IPS-NIHi11 (cell line): Measurements from ENCODE around the gene CNIH2.

Source experiments
- DNase-seq: peaks from one replicate; pipeline ENCODE4 v3.0.0; 2012; ENCODE audit warnings: mixed read lengths, low spot score

Gene CNIH2

DNA sequence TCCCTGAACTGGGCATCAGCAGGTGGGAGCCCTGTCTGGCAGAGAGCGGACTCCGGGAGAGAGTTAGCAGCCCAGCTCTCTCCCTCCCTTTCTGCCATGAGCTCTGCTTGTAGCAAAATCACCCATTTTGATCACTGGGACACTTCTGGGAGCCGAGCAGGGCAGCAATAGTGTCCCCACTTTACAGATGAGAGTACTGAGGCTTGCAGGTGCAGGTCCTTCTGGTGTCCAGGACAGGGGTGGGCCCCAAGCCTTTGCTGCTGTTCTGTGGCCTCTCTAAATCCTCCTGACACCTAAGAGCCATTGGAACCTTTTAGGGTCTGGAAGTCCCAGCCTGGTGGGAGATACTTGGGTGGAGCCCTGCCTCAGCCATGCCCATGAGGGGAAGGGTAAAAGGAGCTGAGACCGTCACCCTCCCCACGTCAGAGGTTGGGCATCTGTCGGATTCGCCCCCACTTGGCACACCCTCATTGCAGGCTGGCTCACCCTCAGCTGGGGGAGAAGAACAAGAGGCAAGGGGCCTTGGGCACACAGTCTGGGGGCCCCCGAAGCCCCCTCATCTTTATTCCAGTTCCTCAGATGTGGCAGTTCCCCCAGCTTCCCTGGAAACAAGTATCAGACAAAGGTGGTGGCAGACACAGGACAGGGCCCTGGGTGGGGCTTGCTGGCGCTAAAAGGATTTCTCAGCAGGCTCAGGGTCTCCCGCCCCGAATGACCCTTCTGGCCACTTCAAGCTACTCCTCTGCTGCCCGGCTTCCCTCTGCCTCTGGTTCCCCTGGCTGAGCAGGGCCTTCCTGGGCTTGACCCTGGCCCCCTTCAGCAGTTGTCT, 53.8 kb downstream of the CNIH2 start:
- no peak for DNase-seq

DNA sequence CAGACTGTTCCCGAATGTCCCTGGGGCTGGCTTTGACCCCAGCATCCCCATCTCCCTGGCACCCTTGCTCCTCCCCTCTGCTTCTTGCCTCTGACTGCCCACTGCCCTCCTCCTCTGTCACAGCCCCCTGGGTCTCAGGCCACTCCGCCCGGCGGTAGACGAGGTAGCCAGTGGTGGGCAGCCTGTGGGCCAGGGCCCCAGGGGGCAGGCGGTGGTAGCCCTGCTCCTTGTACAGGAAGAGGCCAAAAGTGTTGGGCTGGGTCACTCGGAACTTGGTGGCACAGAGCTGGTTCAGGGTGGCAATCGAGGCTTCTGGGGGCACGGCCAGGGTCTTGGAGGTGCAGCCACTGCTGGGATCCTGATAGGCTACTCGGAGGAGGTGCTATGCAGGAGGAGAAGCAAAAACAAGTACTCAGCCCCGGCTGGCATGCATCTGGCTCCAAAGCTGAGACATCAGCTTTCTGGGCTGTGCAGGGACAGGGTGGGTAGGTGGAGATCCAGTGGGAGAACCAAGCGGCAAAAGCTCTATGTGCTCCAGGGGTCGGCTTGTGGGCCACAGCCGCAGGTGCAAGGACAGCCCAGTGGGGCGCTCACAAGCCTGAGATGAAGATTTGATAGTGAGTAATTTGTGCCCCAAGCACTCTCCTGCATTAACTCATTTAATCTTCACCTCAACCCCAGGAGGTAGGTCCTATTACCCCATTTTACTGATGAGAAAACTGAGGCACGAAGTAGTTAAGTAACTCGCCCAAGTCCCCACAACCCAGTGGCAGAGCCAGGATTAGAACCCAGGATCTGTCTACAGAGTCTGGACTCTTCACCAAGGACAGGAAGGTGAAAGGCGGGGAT, 54.6 kb downstream of the CNIH2 start:
- no peak for DNase-seq

DNA sequence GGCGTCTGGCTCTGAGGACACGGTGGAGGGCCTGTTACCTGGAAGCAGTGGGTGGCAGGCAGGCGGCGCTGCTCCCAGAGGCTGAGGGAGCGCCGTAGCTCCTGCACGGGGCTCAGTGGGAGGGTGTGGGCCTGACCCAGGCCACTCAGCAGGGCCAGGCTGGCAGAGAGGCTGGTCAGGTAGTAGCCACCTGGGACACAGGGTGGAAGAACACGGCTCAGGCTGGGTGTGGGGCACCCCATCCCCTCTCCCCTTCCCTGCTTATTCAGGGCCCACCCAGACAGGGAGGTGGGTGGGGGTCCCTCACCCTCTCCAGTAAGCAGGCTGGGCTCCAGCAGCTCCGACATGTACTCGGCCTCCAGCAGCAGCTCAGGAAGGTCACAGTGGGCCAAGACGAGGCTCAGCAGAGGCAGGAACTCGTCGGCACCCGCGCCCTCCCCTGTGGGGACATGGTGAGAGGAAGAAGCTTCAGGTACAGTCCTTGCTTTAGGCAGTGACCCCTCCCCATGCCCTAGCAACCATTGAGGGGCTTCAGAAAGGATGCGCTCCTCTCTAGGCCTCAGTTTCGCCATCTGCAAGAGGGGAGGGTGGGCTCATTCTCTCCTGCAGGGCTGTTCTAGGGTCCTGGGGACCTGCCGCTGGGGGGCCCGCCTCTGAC, 55.4 kb downstream of the CNIH2 start:
- DNase-seq, result no peak
